ENCODE results near the gene VTN. TPM values are rescaled to one million over a fixed set of nuclear protein-coding genes. Genes with fewer than 3 reads are reported as not detected.

VTN gene
- total and polyA plus RNA-seq, 8 donors: 0.42 to 2.2 (median 0.94) TPM

DNA sequence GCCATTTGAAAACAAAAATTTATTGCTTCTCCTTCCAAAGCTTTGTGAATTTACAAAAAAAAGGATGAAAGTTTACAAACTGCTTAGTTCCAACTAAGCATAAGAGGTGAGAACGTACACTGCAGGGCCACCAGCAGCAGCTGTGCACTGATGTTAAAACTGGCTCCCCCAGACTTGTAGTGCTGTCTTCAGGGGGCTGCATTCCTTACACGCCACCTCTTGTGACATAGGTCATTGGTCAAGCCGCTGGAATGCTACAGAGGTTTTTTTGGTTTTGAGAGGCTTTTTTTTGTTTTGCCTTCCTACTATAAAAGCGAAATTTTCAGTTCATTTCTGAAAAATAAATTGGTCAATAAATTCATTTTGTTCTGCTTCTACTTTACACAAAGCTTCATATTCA lies 41.8 kb downstream of the VTN start:
- H3K9me3 ChIP-seq: no peaks in the 10 kb centered on the region
- peaks cover 0 to 59% of the 10 kb centered on the region in 2 donors for H3K36me3 ChIP-seq
- peaks cover 0 to 14% of the 10 kb centered on the region in 2 donors for H3K4me1 ChIP-seq
- TF ChIP-seq, protein P1, sequence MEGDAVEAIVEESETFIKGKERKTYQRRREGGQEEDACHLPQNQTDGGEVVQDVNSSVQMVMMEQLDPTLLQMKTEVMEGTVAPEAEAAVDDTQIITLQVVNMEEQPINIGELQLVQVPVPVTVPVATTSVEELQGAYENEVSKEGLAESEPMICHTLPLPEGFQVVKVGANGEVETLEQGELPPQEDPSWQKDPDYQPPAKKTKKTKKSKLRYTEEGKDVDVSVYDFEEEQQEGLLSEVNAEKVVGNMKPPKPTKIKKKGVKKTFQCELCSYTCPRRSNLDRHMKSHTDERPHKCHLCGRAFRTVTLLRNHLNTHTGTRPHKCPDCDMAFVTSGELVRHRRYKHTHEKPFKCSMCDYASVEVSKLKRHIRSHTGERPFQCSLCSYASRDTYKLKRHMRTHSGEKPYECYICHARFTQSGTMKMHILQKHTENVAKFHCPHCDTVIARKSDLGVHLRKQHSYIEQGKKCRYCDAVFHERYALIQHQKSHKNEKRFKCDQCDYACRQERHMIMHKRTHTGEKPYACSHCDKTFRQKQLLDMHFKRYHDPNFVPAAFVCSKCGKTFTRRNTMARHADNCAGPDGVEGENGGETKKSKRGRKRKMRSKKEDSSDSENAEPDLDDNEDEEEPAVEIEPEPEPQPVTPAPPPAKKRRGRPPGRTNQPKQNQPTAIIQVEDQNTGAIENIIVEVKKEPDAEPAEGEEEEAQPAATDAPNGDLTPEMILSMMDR (IDR thresholded peaks at IDR 0.05): no peak
- DNase-seq: no peak
- no peaks in the 10 kb centered on the region for H3K27me3 ChIP-seq
- intact Hi-C loops (cut with DNase I): no loop called here
- no peak overlapping the region for H3K27ac ChIP-seq
- no peak overlapping the region for H3K4me3 ChIP-seq
- no peak for ATAC-seq

DNA sequence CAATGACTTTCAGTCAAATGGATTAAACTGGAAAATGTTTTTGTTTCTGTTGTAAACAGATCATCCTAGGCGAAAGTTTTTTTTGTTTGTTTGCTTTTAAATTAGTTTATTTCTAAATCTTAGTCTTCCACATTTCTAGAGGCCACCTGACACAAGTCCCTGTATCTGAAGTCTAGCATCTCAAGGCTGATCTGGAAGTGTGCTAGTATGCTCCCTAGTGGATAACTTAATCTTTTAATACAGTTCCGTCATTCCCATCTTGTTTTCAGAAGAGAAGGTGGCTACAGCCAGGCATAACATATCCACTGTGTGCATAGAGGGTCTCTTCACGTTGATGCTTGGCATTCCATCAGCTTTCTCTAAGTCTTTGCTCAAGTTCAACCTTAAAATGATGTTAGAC lies 42.4 kb downstream of the VTN start:
- ATAC-seq (no peak), DNase-seq (no peak)
- peaks cover 0 to 59% of the 10 kb centered on the region in 2 donors for H3K36me3 ChIP-seq
- H3K27me3 ChIP-seq: no peaks in the 10 kb centered on the region
- intact Hi-C loops (cut with DNase I): no loop called here
- H3K9me3 ChIP-seq: no peaks in the 10 kb centered on the region
- TF ChIP-seq, protein P1 (IDR thresholded peaks at IDR 0.05): no peak
- peaks cover 0 to 10% of the 10 kb centered on the region in 2 donors for H3K4me1 ChIP-seq
- no peak overlapping the region for H3K4me3 ChIP-seq
- no peak overlapping the region for H3K27ac ChIP-seq

DNA sequence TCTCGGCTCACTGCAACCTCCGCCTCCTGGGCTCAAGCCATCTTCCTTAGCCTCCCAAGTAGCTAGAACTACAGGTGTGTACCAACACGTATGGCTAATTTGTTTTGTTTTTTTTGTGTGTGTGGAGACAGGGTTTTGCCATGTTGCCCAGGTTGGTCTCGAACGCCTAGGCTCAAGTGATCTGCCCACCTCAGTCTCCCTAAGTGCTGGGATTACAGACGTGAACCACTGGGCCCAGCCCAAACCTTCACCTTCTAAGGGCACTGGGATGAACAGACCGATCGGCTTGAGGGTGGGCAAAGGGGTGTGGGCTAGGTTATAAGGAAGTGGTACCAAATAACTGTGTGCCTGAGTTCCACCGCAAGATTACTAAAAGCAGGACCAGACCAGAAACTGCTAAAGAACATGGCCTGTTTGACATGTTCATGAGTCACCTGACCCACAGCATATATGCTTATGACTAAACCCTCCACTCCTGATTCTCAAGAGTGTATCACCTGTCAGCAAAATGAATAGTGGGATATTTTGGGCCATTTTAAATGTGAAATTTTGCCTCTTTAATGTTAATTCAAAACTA lies 43.0 kb downstream of the VTN start:
- TF ChIP-seq, protein P1 (IDR thresholded peaks at IDR 0.05): no peak
- Histone ChIP-seq H3K27me3 (no peaks in the 10 kb centered on the region), H3K9me3 (no peaks in the 10 kb centered on the region), H3K4me1 (peaks cover 0 to 10% of the 10 kb centered on the region in 2 donors), H3K36me3 (peaks cover 0 to 58% of the 10 kb centered on the region in 2 donors), H3K27ac (no peak overlapping the region), H3K4me3 (no peak overlapping the region)
- ATAC-seq (no peak), DNase-seq (no peak)
- intact Hi-C loops (cut with DNase I): no loop called here

DNA sequence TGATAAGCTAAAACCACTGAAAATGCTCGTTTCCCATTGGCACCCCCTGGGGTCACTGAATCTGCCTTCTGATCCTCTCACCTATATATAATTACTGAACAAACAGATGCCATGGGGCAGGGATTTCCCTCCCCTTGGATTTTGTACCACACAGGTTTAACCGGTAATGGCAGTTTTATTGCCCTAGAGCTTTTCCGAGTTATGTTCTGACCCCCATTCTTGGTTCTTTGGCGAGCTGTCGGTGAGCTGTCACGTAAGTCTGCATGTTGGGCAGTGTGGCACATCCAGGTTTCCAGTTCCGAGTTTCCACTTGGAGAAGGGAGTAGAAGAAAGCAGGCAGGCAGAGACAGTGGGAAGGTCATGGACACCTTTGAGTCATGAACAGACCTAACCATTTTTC lies 44.0 kb downstream of the VTN start:
- no peaks in the 10 kb centered on the region for H3K27me3 ChIP-seq
- no peak for DNase-seq
- H3K9me3 ChIP-seq: no peaks in the 10 kb centered on the region
- intact Hi-C loops (cut with DNase I): no loop called here
- peak; percentile 13 for ATAC-seq
- peaks cover 0 to 48% of the 10 kb centered on the region in 2 donors for H3K36me3 ChIP-seq
- TF ChIP-seq, protein P1 (IDR thresholded peaks at IDR 0.05): no peak
- H3K4me1 ChIP-seq: peaks cover 0 to 10% of the 10 kb centered on the region in 2 donors
- H3K4me3 ChIP-seq: no peak overlapping the region
- H3K27ac ChIP-seq: no peak overlapping the region

DNA sequence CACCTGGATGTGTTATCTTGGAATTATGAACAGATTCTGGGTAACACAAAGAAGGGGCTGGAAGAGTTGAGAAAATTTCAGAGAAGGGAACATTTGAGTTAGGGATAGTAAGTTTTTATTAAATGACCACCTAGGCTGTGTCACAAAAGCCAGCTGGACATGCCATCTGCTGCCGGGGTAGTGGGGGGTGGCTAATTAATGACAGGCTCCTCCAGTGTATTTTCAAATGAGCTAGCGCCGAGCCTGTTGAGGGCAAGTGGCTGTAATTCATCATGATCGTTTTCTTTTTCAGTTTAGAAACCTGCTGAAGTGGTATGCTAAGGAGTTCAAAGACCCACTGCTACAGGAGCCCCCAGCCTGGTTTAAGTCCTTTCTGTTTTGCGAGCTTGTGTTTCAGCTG lies 44.9 kb downstream of the VTN start:
- intact Hi-C loops (cut with DNase I): no loop called here

More for the DNA sequence above, 44.9 kb downstream of the VTN start:
- no peak for ATAC-seq
- Histone ChIP-seq H3K27ac (no peak overlapping the region), H3K4me3 (no peak overlapping the region), H3K4me1 (peaks cover 0 to 13% of the 10 kb centered on the region in 2 donors), H3K36me3 (peaks cover 0 to 39% of the 10 kb centered on the region in 2 donors), H3K9me3 (no peaks in the 10 kb centered on the region), H3K27me3 (no peaks in the 10 kb centered on the region)
- DNase-seq: no peak
- TF ChIP-seq, protein P1 (IDR thresholded peaks at IDR 0.05): no peak

Data from left lung (tissue), 10 donors.